ENCODE results near the gene WWP2.
"Not testable (repeated sequence)": the region's sequence is repeated elsewhere in the genome, so short reads cannot be mapped to it uniquely, and the experiment has no call there.

WWP2 gene

DNA sequence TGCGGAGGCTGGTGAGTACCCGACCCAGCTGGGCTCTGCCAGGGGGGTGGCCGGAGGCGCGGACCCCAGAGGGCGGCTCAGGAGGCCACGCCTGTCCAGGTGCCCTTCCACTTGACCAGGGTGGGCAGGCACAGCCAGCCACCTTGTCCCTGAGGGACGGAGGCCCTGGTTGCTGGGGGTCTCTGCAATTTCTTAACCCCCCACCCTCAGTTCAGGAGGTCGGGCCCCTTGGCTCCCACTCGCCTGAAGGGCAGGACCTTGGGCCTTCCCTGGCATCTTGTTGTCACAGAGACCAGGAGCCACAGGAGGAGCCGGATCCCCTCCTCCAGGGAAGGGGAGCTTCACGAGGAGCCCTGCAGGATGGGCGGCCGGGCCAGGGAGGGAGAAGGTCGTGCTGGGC, 190.0 kb downstream of the WWP2 start:
- not testable (repeated sequence) for DNase-seq

DNA sequence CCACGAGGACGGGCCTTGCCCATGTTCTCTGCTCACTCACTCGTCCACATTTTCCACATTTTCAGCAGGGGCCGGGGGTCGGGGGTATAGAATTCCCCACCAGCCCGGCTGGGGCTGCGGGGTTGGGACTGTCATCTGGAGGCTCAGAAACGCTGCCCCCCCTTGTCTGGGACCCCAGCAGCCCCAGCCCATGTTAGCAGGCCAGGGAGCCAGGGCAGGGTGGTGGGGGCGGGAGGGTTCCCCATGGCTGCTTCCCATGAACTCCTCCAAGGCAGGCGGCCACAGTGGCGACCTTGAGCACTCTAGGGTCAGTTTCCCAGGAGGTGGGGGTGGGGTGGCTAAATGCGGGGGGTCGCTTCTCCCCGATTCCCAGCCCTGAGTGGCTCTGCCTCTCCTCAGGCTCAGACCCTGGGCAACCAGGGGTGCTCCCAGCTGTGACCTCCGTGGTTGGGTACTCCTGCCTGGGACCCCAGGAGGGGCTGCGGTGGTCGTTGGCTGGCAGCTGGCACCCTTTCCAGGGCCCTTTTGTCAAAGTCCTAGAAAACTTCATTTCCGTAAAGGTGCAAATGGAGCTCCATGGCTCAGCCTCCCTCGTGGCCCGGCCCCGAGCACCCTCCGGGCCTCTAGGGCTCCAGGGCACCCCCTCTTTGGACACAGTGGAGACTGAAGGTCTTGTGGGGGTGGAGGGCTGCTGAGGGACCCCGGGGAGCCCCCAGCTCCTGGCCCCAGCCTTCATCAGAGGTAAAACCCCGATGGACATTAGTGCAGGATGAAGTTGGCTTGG, 190.6 kb downstream of the WWP2 start:
- not testable (repeated sequence) for DNase-seq

DNA sequence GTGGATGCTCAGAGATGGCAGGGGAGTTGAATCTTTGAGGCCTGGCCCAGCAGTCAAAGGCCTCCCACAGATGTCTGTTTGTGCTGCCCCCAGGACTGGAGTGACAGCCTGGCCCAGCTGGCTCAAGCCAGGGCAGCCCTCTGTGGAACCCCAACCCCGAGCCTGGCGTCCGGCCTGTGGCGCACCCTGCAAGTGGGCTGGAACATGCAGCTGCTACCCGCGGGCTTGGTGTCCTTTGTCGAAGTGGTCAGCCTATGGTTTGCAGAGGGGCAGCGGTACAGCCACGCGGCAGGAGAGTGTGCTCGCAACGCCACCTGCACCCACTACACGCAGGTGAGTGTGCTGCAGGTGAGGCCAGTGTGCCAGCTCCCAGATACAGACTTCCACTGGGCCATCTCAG, 192.1 kb downstream of the WWP2 start:
- DNase-seq, result not testable (repeated sequence)

DNA sequence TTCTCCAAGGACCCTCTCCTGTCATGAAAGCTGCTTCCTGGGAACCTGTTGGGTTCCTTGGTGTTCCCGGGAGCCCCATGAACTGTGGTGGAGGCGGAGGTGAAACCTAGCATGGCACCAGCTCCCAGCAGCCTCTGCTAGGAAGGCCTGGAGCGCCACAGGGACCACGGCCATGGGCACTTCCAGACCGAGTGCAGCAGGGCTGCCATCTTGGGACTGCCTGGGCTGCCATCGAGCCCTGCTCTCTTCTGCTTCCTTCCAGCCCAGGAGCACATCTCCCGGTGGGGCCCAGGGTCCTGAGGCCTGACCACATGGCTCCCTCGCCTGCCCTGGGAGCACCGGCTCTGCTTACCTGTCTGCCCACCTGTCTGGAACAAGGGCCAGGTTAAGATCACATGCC, 201.2 kb downstream of the WWP2 start:
- not testable (repeated sequence) for DNase-seq

DNA sequence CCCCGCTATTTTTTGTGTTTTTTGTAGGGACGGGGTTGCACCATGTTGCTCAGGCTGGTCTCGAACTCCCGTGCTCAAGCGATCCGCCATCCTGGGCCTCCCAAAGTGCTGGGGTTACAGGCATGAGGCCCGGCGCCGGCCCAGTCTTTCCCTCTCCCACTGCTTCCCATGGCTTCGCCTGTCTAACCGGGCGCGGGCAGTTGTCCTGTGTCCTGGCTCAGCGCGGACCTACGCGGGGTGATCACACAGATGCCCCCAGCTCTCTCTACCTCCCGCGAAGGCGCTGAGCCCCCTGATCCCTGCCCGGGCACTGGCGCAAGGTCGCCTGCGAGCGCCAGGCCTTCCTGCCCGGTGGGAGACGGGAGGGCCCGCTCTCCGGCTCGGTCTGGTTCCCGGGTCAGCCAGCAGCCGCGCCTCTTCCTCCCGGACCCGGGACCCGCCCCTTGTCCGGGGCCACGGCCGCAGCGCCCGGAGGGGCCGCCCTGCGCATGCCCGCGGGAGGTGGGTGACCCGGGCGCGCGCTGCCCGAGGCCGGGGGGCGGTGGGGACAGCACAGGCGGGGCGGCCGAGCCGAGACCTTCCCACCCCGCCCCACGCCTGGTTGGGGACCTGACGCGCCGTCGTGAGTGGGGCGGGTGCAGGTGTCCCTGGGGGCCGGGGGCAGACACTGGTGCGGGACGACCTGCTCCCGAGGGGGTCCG, 203.0 kb downstream of the WWP2 start:
- DNase-seq, result not testable (repeated sequence)

DNA sequence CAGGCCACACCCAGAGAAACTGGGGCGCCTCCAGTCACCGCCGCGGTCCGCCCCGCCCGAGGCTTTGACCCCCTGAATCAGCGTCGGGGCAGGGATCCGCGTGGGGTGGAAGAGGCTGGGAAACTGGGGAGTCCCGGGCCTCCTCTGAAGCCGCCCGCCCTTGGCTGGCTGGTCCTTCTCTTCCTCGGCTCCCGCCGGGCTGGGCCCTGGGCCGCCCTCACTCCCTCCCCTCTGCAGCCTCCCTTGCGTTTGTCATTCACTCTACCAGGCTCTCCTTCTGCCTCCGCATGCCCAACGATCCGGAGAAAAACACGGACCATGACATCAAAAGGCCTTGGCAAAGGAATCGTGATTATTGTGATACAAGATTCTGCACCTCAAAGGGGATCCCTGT, 203.5 kb downstream of the WWP2 start:
- not testable (repeated sequence) for DNase-seq

DNA sequence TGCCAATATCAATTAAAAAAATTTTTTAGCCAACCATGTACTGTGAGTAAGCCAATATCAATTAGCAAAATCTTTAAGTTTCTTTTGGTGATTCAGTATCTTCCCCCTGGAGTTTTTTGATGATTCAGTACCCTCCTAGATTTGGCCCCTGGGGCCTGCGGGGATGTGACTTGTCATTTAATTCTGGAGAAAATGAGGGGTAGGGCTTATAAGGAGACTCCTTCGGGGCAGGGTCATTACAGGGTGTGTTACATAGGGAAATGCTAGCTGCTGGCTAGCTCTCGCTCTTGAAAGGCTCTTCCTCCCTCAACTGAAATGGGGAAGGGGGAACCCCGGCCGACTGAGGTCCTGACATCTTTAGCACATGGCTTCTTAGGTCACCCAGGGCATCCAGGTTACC, 205.6 kb downstream of the WWP2 start:
- DNase-seq, result not testable (repeated sequence)

DNA sequence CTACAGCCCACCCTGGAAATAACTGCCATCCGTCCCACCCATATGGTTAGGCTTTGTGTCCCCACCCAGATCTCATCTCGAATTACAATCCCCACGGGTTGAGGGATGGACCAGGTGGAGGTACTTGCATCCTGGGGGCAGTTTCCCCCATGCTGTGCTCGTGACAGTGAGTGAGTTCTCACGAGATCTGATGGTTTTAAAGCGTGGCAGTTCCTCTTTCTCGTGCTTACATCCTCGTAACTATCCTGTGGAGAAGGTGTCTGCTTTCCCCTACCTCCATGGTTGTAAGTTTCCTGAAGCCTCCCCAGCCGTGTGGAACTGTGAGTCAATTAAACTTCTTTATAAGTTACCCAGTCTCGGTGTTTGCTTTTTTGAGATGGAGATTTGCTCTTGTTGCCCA, 206.0 kb downstream of the WWP2 start:
- not testable (repeated sequence) for DNase-seq

DNA sequence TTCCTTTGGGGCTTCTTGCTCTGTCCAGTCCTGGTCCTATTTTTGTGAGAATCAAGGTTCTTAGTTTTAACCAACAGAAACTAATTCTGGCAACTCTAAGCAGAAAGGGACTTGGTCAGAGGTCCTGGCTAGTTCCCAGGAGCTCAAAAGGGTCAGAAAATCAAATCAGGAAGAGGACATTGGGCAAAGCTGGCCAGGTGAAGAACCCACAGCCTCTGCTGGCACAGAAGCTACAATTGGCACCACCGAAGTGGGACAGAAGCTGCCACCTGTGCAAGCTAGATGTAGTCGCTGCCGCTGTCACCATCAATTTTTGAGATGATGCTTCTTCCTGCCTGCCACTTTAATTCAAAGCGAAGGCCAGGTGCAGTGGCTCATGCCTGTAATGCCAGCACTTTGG, 207.5 kb downstream of the WWP2 start:
- DNase-seq, result not testable (repeated sequence)

DNA sequence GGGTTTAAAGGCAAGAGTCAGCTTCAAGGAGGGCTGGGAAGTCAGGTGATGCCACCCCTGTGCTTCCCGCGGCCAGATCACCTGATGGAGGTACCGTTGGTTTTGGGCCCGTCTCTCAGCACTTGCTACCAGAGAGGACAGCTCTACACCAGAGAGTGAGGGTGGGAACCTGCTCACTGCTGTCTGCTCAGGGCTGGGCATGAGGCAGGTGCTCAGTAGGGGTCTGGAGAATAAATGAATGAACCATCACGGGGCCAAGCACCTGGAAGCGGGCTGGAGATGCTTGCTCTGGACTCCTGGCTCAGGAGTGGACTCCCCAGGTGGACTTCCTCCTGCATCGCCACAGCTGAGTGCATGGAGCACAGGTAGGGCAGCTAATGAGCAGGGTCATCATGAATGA, 210.0 kb downstream of the WWP2 start:
- not testable (repeated sequence) for DNase-seq

DNA sequence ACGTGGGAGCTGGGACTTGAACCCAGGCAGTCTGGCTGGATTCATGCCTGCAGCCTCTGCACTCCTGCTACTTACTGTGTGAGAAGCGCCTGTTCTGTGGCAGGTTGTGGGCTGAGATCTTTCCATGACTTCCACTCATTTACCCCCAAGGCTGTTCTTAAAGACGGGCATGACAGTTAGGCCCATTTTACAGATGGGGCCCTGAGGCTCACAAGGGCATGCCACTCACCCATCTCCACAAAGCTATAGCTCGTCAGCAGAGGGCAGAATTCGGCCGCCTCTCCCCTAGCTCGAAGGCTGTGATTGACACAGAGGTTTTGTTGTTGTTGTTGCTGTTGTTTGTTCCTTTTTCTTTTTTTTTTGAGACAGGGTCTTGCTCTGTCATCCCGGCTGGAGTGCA, 210.8 kb downstream of the WWP2 start:
- not testable (repeated sequence) for DNase-seq

DNA sequence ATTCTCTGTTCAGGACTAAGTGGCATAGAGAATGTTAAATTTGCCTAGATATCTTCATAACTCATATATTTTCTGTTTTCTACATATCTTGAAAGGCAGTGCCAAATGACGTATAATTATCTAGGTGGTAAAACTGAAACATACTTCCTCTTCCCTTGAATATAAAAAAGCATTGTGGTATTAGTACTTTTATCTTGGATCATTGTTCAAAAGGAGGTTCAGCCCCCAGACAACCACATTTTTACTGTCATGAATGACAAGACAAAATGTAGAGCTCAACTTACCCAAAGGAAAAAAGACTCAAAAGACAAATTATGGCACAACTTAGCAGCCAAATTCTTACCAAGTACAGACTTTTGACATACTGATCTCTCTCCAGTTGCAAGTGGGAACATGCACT, 223.1 kb downstream of the WWP2 start:
- not testable (repeated sequence) for DNase-seq
